Left lung (tissue), 10 donors: Measurements from ENCODE around the gene CPNE4. TPM values are rescaled to one million over a fixed set of nuclear protein-coding genes. Genes with fewer than 3 reads are reported as not detected.
A peak's percentile ranks its signal among the peaks of the same experiment; 100 is the strongest.

ENCODE experiments used
- ATAC-seq: fragments of 200-7000 bp; cut with Tn5 transposase; one replicate; pipeline ENCODE4 v1.9.1; 2020; ENCODE audit warnings: moderate library complexity
- DNase-seq, 4 donors: peaks; one replicate each; pipeline ENCODE4 v3.0.0-alpha.2; 2013 to 2020
- H3K27ac ChIP-seq, 2 donors: fragments of 200-600 bp; sonication (generic) in 1 of 2; one replicate each; pipeline versions ENCODE4 v1.5.0 to v1.8.0; 2020 to 2021
- H3K27me3 ChIP-seq, 2 donors: fragments of 200-600 bp; sonication (generic) in 1 of 2; one replicate each; pipeline versions ENCODE4 v1.5.0 to v1.8.0; 2020 to 2021
- H3K36me3 ChIP-seq, 2 donors: fragments of 200-600 bp; sonication (generic) in 1 of 2; one replicate each; pipeline versions ENCODE4 v1.5.0 to v1.8.0; 2020 to 2021
- H3K4me1 ChIP-seq, 2 donors: fragments of 200-600 bp; one replicate each; pipeline ENCODE4 v1.8.0; 2021
- H3K4me3 ChIP-seq, 2 donors: fragments of 200-600 bp; sonication (generic) in 1 of 2; one replicate each; pipeline versions ENCODE4 v1.5.0 to v1.8.0; 2020 to 2021; ENCODE audit warnings: mild to moderate bottlenecking in 1 of 2
- H3K9me3 ChIP-seq, 2 donors: fragments of 200-600 bp; sonication (generic) in 1 of 2; one replicate each; pipeline versions ENCODE4 v1.5.0 to v1.8.0; 2020 to 2021
- CTCF ChIP-seq, 2 donors: fragments of 200-600 bp; sonication (generic) in 1 of 2; IDR thresholded peaks; one replicate each; pipeline versions ENCODE4 v1.5.0 to v1.8.0; 2021; ENCODE audit warnings: antibody characterized with exemption in 2 of 2
- intact Hi-C, 2 donors: fragments of 100-400 bp; cut with DNase I; formaldehyde crosslinking; loops; one replicate each; pipeline versions ENCODE4 v1.11.2 to v1.14.2; 2022
- polyA plus RNA-seq, 6 donors: library from polyadenylated mRNA; unstranded; fragments of 120-200 nt; gene quantifications; one replicate each; pipeline ENCODE4 v1.2.1, GENCODE V29; 2013; ENCODE audit not compliant: insufficient read length in 6 of 6
- total RNA-seq, 2 donors: library from RNA; stranded (reverse); fragmentation: NEBNext Ultra II Directional; extraction: Animal tissue kit (Norgen Biotek cat#: 25700); gene quantifications; one replicate each; pipeline ENCODE4 v1.2.1, GENCODE V29; 2021
- donor health status: DM: no; HTN: yes; CAD: no.
- donor health status: DM: no; HTN: no; CAD: no.

CPNE4 gene
- total and polyA plus RNA-seq, 8 donors, result 0.24 to 2.1 (median 0.85) TPM

- no peak overlapping the region for H3K4me3 ChIP-seq
- peaks cover 0 to 9% of the 10 kb centered on the region in 2 donors for H3K27me3 ChIP-seq
- no peak for TF ChIP-seq CTCF (IDR thresholded peaks at IDR 0.05)
- DNase-seq (no peak), ATAC-seq (no peak)
- H3K36me3 ChIP-seq, result no peaks in the 10 kb centered on the region
- H3K4me1 ChIP-seq, result peaks cover 0 to 11% of the 10 kb centered on the region in 2 donors
- intact Hi-C loops, result loop anchor here in 1 of 2 donors (5.0 kb wide), 1 partner anchor 231 kb away; no protein-coding TSS in a partner anchor
- no peaks in the 10 kb centered on the region for H3K9me3 ChIP-seq
- H3K27ac ChIP-seq, result no peak overlapping the region
Observed at GRCh38 chr3:131796558-131797198, 238.1 kb downstream of the CPNE4 start.

GRCh38 chr3:131796111-131796510 lies 238.7 kb downstream of the CPNE4 start:
- no peak for ATAC-seq
- no peaks in the 10 kb centered on the region for H3K9me3 ChIP-seq
- no peak overlapping the region for H3K4me3 ChIP-seq
- DNase-seq, result no peak
- H3K27ac ChIP-seq, result no peak overlapping the region
- intact Hi-C loops, result loop anchor here in 1 of 2 donors (5.0 kb wide), 1 partner anchor 231 kb away; no protein-coding TSS in a partner anchor
- peaks cover 0 to 11% of the 10 kb centered on the region in 2 donors for H3K4me1 ChIP-seq
- no peaks in the 10 kb centered on the region for H3K36me3 ChIP-seq
- peaks cover 0 to 9% of the 10 kb centered on the region in 2 donors for H3K27me3 ChIP-seq
- no peak for TF ChIP-seq CTCF (IDR thresholded peaks at IDR 0.05)

DNA sequence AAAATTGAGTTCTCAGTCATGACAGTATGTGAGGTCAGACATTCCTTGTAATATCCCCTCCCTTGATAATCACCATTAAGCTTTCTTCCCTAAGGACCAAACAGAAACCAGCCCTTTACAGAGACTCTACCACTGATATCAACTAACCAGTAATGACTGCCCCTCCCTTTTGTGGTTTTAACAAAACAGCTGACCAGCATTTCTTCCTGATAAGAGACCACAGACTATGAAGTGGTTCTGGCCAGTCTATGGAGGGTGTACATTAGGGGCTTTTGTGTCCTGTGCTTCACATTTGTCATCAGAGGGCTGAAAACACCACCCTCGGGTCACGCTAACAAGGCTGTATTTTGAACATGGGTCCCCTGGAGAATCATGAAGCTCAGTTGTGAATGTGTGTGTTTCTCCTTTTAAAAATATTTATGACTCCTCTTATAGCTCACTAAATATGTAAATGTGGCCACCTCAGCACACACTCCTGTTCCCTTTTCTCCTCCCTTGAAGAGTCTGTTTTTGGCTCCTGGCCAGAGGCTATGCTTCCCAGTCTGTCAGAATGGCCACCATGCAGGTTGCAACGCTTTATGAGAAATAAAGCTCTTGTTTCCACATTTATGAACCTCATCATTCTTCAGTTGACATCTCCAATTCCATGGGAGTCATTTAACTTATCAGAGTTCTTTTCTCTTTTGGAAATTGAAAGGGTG lies 239.3 kb downstream of the CPNE4 start:
- intact Hi-C loops, result loop anchor here in 1 of 2 donors (5.0 kb wide), 1 partner anchor 232 kb away; no protein-coding TSS in a partner anchor
- H3K27me3 ChIP-seq, result peaks cover 0 to 9% of the 10 kb centered on the region in 2 donors
- no peak overlapping the region for H3K4me3 ChIP-seq
- H3K4me1 ChIP-seq, result peaks cover 0 to 11% of the 10 kb centered on the region in 2 donors
- no peaks in the 10 kb centered on the region for H3K9me3 ChIP-seq
- DNase-seq (peak in 1 of 4 donors; percentile 32), ATAC-seq (peak; percentile 78)
- no peaks in the 10 kb centered on the region for H3K36me3 ChIP-seq
- H3K27ac ChIP-seq, result no peak overlapping the region
- no peak for TF ChIP-seq CTCF (IDR thresholded peaks at IDR 0.05)

DNA sequence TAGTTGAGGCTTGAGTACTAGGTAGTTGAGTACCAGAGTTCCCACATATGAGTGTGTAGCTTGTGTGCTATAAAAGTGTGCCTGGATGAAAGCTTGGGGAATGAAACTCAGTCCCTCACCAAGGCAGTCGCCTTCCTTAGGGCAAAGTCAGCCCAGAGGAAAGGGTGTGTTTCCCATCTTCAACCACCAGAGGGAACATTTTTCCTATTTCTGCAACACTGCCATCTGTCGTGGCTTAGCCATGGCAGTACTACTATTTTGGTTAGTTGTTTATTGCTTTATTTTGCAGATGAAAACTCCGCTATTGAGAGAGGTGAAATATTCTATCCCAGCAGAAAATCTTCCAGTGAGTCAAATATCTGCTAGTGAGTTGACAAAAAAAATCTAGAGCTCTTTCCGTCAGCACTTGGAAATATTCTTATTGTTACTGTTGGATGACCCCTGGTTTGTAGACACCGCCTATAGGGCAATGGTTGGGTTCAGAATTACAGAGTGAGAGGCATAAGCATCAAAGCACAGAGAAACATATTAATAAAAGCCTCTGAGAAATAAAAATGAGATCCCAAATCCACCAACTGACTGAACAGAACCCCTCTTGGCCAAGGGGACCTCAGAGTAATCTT lies 239.9 kb downstream of the CPNE4 start:
- H3K27me3 ChIP-seq, result peaks cover 0 to 9% of the 10 kb centered on the region in 2 donors
- H3K36me3 ChIP-seq, result no peaks in the 10 kb centered on the region
- peak in 2 of 4 donors; percentile 16 to 54 for DNase-seq
- ATAC-seq, result peak; percentile 98
- no peak overlapping the region for H3K27ac ChIP-seq
- intact Hi-C loops, result loop anchor here in 1 of 2 donors (5.0 kb wide), 1 partner anchor 232 kb away; no protein-coding TSS in a partner anchor
- no peak overlapping the region for H3K4me3 ChIP-seq
- H3K9me3 ChIP-seq, result no peaks in the 10 kb centered on the region
- H3K4me1 ChIP-seq, result peaks cover 0 to 11% of the 10 kb centered on the region in 2 donors
- peak; percentile 74 to 86 for TF ChIP-seq CTCF (IDR thresholded peaks at IDR 0.05)

- H3K27ac ChIP-seq, result no peak overlapping the region
- H3K36me3 ChIP-seq, result no peaks in the 10 kb centered on the region
- intact Hi-C loops, result no loop called here
- H3K27me3 ChIP-seq, result peaks cover 0 to 9% of the 10 kb centered on the region in 2 donors
- DNase-seq (no peak), ATAC-seq (no peak)
- no peak overlapping the region for H3K4me3 ChIP-seq
- H3K4me1 ChIP-seq, result peaks cover 0 to 11% of the 10 kb centered on the region in 2 donors
- no peak for TF ChIP-seq CTCF (IDR thresholded peaks at IDR 0.05)
- H3K9me3 ChIP-seq, result no peaks in the 10 kb centered on the region
Observed at GRCh38 chr3:131793870-131794269, 240.9 kb downstream of the CPNE4 start.
